Thyroid gland (tissue), 4 donors: Measurements from ENCODE around the gene WDFY4.

Experiments used
- POLR2A ChIP-seq, 2 donors: fragments of 450-650 bp; IDR thresholded peaks; one replicate each; pipeline ENCODE4 v1.6.1; 2017; ENCODE audit warnings: antibody characterized with exemption in 2 of 2, mild to moderate bottlenecking in 2 of 2, moderate library complexity in 1 of 2
- TF ChIP-seq, protein P1 (sequence below), 6 experiments: fragments of 200-600 bp in 3 of 6; fragments of 450-650 bp in 3 of 6; sonication (generic) in 3 of 6; IDR thresholded peaks; one replicate each; pipeline ENCODE4 v1.5.1; 2016 to 2019; ENCODE audit warnings: antibody characterized with exemption in 6 of 6, mild to moderate bottlenecking in 2 of 6, inconsistent platforms in 1 of 6, moderate library complexity in 1 of 6

DNA sequence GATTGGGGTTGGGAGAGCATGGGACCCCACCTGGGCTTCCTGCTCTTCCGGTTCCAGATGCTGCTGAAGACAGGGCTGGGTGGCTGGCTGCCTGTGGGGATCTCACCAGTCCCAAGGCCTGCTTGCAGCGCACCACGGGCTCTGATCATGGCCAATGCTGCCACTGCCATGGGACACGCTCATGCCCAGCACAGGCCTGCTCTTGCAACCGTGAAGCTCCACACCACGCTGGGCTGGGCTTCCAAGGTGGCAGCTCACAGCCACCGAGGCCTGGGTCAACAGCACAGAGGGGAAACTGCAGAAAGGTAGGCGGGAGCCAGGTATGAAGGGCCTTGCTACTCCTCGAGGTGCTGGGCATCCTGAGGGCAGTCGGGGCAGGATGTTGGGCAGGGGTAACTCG, 327.1 kb downstream of the WDFY4 start:
- TF ChIP-seq, protein P1, sequence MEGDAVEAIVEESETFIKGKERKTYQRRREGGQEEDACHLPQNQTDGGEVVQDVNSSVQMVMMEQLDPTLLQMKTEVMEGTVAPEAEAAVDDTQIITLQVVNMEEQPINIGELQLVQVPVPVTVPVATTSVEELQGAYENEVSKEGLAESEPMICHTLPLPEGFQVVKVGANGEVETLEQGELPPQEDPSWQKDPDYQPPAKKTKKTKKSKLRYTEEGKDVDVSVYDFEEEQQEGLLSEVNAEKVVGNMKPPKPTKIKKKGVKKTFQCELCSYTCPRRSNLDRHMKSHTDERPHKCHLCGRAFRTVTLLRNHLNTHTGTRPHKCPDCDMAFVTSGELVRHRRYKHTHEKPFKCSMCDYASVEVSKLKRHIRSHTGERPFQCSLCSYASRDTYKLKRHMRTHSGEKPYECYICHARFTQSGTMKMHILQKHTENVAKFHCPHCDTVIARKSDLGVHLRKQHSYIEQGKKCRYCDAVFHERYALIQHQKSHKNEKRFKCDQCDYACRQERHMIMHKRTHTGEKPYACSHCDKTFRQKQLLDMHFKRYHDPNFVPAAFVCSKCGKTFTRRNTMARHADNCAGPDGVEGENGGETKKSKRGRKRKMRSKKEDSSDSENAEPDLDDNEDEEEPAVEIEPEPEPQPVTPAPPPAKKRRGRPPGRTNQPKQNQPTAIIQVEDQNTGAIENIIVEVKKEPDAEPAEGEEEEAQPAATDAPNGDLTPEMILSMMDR (IDR thresholded peaks at IDR 0.05) = no peak
- TF ChIP-seq POLR2A (IDR thresholded peaks at IDR 0.05) = no peak
